Neural progenitor cell (in vitro differentiated cells): Measurements from ENCODE around the gene PTTG1IP. TPM values are rescaled to one million over a fixed set of nuclear protein-coding genes. Genes with fewer than 3 reads are reported as not detected.

Source experiments
- DNase-seq: peaks from one replicate; pipeline ENCODE4 v3.0.0-alpha.2; 2016; ENCODE audit warnings: low spot score
- H2AFZ ChIP-seq: fragments of 200-600 bp; sonication (generic); replicated peaks from 2 replicates; pipeline ENCODE4 v1.6.1; 2016; ENCODE audit warnings: antibody characterized with exemption
- H3F3A ChIP-seq: fragments of 200-600 bp; sonication (generic); 2 replicates; pipeline ENCODE4 v1.6.1; 2016; ENCODE audit warnings: antibody characterized with exemption, low read depth
- H3K27ac ChIP-seq: fragments of 200-600 bp; sonication (generic); 2 replicates; pipeline ENCODE4 v1.5.1; 2016; ENCODE audit warnings: mild to moderate bottlenecking
- H3K27me3 ChIP-seq: fragments of 200-600 bp; sonication (generic); 2 replicates; pipeline ENCODE4 v1.6.1; 2016; ENCODE audit warnings: mild to moderate bottlenecking, moderate library complexity
- H3K36me3 ChIP-seq: fragments of 200-600 bp; sonication (generic); 2 replicates; pipeline ENCODE4 v1.5.1; 2016
- H3K4me1 ChIP-seq: fragments of 200-600 bp; sonication (generic); 2 replicates; pipeline ENCODE4 v1.6.1; 2016; ENCODE audit warnings: mixed run types
- H3K4me2 ChIP-seq: fragments of 200-600 bp; sonication (generic); 2 replicates; pipeline ENCODE4 v1.6.1; 2016
- H3K4me3 ChIP-seq: fragments of 200-600 bp; sonication (generic); 2 replicates; pipeline ENCODE4 v1.5.1; 2016
- H3K79me2 ChIP-seq: fragments of 200-600 bp; sonication (generic); 2 replicates; pipeline ENCODE4 v1.6.1; 2016; ENCODE audit warnings: low read depth
- H3K9ac ChIP-seq: fragments of 200-600 bp; sonication (generic); 2 replicates; pipeline ENCODE4 v1.6.1; 2016
- H3K9me3 ChIP-seq: fragments of 200-600 bp; sonication (generic); 2 replicates; pipeline ENCODE4 v1.5.1; 2016; ENCODE audit warnings: low read depth
- H4K20me1 ChIP-seq: fragments of 200-600 bp; sonication (generic); 2 replicates; pipeline ENCODE4 v1.6.1; 2016; ENCODE audit warnings: low read depth
- H3K27ac Mint-ChIP-seq: 3 replicates; pipeline ENCODE4 v1.8.0; 2021; ENCODE audit warnings: mixed read lengths
- H3K27me3 Mint-ChIP-seq: 2 replicates; pipeline ENCODE4 v1.8.0; 2022; ENCODE audit warnings: low read depth, mild to moderate bottlenecking, inconsistent platforms, moderate library complexity, mixed read lengths; ENCODE audit not compliant: insufficient read depth
- H3K36me3 Mint-ChIP-seq: 3 replicates; pipeline ENCODE4 v1.8.0; 2021; ENCODE audit warnings: mixed read lengths
- H3K4me1 Mint-ChIP-seq: 3 replicates; pipeline ENCODE4 v1.8.0; 2021; ENCODE audit warnings: mixed read lengths
- H3K4me3 Mint-ChIP-seq: 3 replicates; pipeline ENCODE4 v1.8.0; 2021; ENCODE audit warnings: mild to moderate bottlenecking, moderate library complexity, mixed read lengths
- H3K9me3 Mint-ChIP-seq: 3 replicates; pipeline ENCODE4 v1.8.0; 2020; ENCODE audit warnings: mixed read lengths
- EZH2 ChIP-seq: fragments of 200-600 bp; sonication (generic); IDR thresholded peaks from 2 replicates; pipeline ENCODE4 v1.6.1; 2017; ENCODE audit warnings: antibody characterized with exemption, mild to moderate bottlenecking, moderate library complexity
- EZH2phosphoT487 ChIP-seq: fragments of 200-600 bp; sonication (generic); IDR thresholded peaks from 2 replicates; pipeline ENCODE4 v1.6.1; 2017; ENCODE audit warnings: antibody characterized with exemption
- total RNA-seq: library from RNA; depleted of rRNA; stranded (reverse); fragments of >200 nt; gene quantifications from 2 replicates; pipeline ENCODE4 v1.2.3, GENCODE V29; 2015; ENCODE audit warnings: low replicate concordance
- TF ChIP-seq, protein P1 (sequence below): fragments of 200-600 bp; sonication (generic); IDR thresholded peaks from 2 replicates; pipeline ENCODE4 v1.5.1; 2017; ENCODE audit warnings: antibody characterized with exemption, mild to moderate bottlenecking

PTTG1IP gene, protein sequence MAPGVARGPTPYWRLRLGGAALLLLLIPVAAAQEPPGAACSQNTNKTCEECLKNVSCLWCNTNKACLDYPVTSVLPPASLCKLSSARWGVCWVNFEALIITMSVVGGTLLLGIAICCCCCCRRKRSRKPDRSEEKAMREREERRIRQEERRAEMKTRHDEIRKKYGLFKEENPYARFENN
- total RNA-seq: 162 and 192 TPM in 2 replicates

DNA sequence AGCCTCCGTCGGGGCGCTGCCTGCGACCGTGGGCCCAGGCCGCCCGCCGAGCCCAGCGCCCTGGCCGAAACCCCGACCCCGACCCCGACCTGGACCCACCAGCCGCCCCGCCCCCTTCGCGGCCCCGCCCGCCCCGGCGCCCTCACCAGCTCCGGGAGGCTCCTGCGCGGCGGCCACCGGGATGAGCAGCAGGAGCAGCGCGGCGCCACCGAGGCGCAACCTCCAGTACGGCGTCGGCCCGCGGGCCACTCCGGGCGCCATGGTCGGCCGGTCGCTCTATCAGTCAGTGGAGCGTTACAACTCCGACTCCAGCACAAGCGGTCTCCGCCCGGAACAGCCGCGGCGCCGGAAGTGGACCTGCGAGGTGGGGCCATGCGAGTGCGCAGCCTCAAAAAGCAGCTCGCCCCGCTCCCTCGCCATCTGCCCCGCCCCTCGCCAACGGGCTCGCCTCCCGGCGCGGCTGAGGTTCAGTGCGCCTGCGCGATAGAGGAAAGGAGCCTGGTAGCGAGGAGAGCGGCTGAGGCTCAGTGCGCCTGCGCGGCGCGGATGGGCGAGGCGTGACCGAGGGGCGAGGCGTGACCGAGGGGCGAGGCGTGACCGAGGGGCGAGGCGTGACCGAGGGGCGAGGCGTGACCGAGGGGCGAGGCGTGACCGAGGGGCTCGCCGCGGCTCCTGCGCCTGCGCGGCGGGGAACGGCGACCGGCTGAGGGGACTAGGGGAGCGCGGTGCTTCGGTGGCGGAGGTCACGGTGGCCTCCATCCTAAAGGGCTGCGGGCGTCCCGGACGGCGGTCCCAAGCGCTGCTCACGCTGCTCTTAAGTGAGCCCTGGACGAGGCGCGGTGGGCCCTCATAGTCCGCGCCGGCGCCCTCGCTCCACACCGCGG, at the start of gene PTTG1IP:
Gene PTTG1IP, minus strand, starts transcription at position 335 of the 884 bp plus-strand sequence. Its CDS starts 74 bp downstream, at position 261.
- H3K9me3 ChIP-seq: no peaks in the 10 kb centered on the region
- peak within 1 kb of the TSS; percentile 92 for H3K4me2 ChIP-seq
- peak within 1 kb of the TSS; percentile 96 for H3K27ac Mint-ChIP-seq
- peaks cover 35% of the 10 kb centered on the region for H3K4me1 Mint-ChIP-seq
- H3F3A ChIP-seq: peaks cover 16% of the 10 kb centered on the region
- peak within 1 kb of the TSS; percentile 67 for H3K4me3 ChIP-seq
- H3K9me3 Mint-ChIP-seq: no peaks in the 10 kb centered on the region
- peak within 1 kb of the TSS; percentile 98 for H3K4me3 Mint-ChIP-seq
- DNase-seq: peak; percentile 99
- peak within 1 kb of the TSS; percentile 73 for H3K9ac ChIP-seq
- H3K36me3 ChIP-seq: no peaks in the 10 kb centered on the region
- H2AFZ ChIP-seq: peak within 1 kb of the TSS; percentile 80
- peaks cover 39% of the 10 kb centered on the region for H3K27me3 ChIP-seq
- no peak for TF ChIP-seq EZH2
- peaks cover 45% of the 10 kb centered on the region for H4K20me1 ChIP-seq
- H3K27me3 Mint-ChIP-seq: peaks cover 32% of the 10 kb centered on the region
- no peak within 1 kb of the TSS for H3K27ac ChIP-seq
- H3K79me2 ChIP-seq: peaks cover 46% of the 10 kb centered on the region
- peaks cover 6% of the 10 kb centered on the region for H3K36me3 Mint-ChIP-seq
- peaks cover 11% of the 10 kb centered on the region for H3K4me1 ChIP-seq

DNA sequence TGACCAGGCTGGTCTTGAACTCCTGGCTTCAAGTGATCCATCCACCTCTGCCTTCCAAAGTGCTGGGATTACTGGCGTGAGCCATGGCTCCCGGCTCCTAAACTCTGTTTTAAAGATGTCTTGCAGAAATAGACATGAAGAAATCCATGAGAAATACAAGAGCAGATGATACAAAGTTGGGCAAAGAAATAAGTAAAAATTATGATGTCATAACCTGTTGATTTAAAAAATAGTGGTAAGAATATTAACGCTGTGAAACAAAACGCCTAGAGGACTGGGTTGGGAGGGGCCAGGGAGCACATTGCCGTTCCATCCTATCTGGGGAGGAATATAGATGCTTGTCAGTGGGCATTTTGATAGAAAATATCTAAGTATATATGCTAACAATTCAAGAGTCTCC, 48.4 kb upstream of the PTTG1IP start:
- Histone ChIP-seq H2AFZ (no peak overlapping the region), H4K20me1 (no peaks in the 10 kb centered on the region), H3K4me2 (no peak overlapping the region), H3K27ac (no peak overlapping the region), H3K4me1 (peaks cover under 1% of the 10 kb centered on the region), H3K27me3 (peaks cover 96% of the 10 kb centered on the region), H3K36me3 (no peaks in the 10 kb centered on the region), H3F3A (no peaks in the 10 kb centered on the region), H3K79me2 (no peaks in the 10 kb centered on the region), H3K9ac (no peak overlapping the region), H3K9me3 (no peaks in the 10 kb centered on the region), H3K4me3 (no peak overlapping the region)
- TF ChIP-seq EZH2 (no peak), EZH2phosphoT487 (no peak)
- TF ChIP-seq, protein P1, sequence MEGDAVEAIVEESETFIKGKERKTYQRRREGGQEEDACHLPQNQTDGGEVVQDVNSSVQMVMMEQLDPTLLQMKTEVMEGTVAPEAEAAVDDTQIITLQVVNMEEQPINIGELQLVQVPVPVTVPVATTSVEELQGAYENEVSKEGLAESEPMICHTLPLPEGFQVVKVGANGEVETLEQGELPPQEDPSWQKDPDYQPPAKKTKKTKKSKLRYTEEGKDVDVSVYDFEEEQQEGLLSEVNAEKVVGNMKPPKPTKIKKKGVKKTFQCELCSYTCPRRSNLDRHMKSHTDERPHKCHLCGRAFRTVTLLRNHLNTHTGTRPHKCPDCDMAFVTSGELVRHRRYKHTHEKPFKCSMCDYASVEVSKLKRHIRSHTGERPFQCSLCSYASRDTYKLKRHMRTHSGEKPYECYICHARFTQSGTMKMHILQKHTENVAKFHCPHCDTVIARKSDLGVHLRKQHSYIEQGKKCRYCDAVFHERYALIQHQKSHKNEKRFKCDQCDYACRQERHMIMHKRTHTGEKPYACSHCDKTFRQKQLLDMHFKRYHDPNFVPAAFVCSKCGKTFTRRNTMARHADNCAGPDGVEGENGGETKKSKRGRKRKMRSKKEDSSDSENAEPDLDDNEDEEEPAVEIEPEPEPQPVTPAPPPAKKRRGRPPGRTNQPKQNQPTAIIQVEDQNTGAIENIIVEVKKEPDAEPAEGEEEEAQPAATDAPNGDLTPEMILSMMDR: no peak
- Mint-ChIP-seq H3K27ac (no peak overlapping the region), H3K4me3 (no peak overlapping the region), H3K9me3 (peaks cover 4% of the 10 kb centered on the region), H3K27me3 (peaks cover 31% of the 10 kb centered on the region), H3K36me3 (no peaks in the 10 kb centered on the region), H3K4me1 (peaks cover 9% of the 10 kb centered on the region)
- no peak for DNase-seq

DNA sequence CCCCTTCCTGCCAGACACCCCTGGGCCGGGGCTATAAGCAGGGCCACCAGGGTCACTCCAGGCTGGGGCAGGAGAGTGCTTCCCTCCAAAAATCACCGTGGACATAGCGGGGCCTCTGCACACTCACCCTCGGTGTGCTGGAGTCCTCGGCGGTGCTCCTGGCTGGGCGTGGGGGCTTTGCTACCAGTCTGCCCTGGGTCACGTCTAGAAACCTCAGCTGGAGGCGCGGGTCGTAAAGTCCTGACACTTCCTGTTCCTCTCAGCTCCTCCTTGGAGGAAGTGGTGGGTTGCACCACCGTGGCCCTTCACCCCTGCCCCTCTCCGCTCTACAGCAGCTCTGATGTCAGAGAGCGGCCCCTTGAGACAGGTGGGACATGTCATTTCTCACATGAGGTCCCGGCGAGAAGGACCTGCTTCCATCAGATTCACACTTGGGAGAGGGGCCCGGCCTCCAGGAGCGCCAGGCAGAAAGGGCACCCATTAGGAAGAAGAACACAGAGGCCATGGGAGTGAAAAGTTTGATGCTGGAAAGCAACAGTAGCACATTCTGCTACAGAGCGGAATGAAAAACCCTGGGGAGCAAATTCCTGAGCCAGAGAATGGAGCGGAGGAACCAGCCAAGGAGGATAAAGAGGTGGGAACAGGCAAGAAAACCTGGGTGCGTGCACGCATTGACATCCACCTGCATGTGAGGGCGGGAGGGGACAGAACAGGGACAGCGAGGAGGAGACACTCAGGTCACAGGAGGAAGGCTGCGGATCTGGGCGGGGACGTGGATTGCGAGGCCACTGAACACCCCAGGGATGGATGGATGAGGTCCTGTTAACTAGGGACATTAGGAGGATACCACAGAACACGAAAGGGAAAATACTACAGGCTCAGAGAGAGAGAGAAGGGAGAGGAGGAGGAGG, 47.5 kb upstream of the PTTG1IP start, which contains the start of gene ITGB2:
Gene ITGB2, minus strand, starts transcription at position 206 of the 911 bp plus-strand sequence. CDS start 10,117 bp downstream, outside the sequence.
- Histone ChIP-seq H3K79me2 (no peaks in the 10 kb centered on the region), H3K9ac (no peak within 1 kb of the TSS), H4K20me1 (no peaks in the 10 kb centered on the region), H3K27ac (no peak within 1 kb of the TSS), H3K9me3 (no peaks in the 10 kb centered on the region), H3K36me3 (no peaks in the 10 kb centered on the region), H2AFZ (no peak within 1 kb of the TSS), H3K27me3 (peaks cover 87% of the 10 kb centered on the region), H3F3A (no peaks in the 10 kb centered on the region), H3K4me3 (no peak within 1 kb of the TSS), H3K4me1 (no peaks in the 10 kb centered on the region), H3K4me2 (no peak within 1 kb of the TSS)
- DNase-seq: no peak
- peak within 1 kb of the TSS; percentile 7 for H3K27ac Mint-ChIP-seq
- H3K4me1 Mint-ChIP-seq: peaks cover 2% of the 10 kb centered on the region
- H3K9me3 Mint-ChIP-seq: peaks cover 4% of the 10 kb centered on the region
- H3K27me3 Mint-ChIP-seq: peaks cover 34% of the 10 kb centered on the region
- no peak within 1 kb of the TSS for H3K4me3 Mint-ChIP-seq
- TF ChIP-seq, protein P1: no peak
- TF ChIP-seq EZH2: no peak
- TF ChIP-seq EZH2phosphoT487: no peak
- no peaks in the 10 kb centered on the region for H3K36me3 Mint-ChIP-seq
